HCT116 (cell line): ENCODE data around the gene RPL13A. TPM values are rescaled to one million over a fixed set of nuclear protein-coding genes. Genes with fewer than 3 reads are reported as not detected.

Experiments used
- ATAC-seq: fragments of 200-7000 bp; cut with Tn5 transposase; 2 replicates; pipeline ENCODE4 v1.9.1; 2020; ENCODE audit warnings: mild to moderate bottlenecking, moderate library complexity
- BruUV-seq: library from RNA; stranded (reverse); fragments of 400-500 nt; replicated peaks from 2 replicates; lab custom pipeline; 2021; lab: Mats Ljungman, UMichigan
- CTCF ChIA-PET: fragments of 300-600 bp; sonication (Branson Sonifier 250); formaldehyde crosslinking; loops from one replicate; lab custom pipeline; 2021; ENCODE audit warnings: antibody characterized with exemption; lab: Charles Lee
- POLR2A ChIA-PET: fragments of 300-600, 350-600 bp; sonication (Branson Sonifier 250); formaldehyde crosslinking; loops from one replicate; lab custom pipeline; 2021; ENCODE audit warnings: antibody characterized with exemption; lab: Charles Lee
- RAD21 ChIA-PET, 2 experiments: fragments of 300-600 bp; sonication (Branson Sonifier 250); formaldehyde crosslinking; loops; one replicate each; lab custom pipeline; 2023; ENCODE audit warnings: low total read pairs in 2 of 2; ENCODE audit not compliant: uncharacterized antibody in 2 of 2, unreplicated experiment in 2 of 2, low non-redundant PET in 1 of 2; lab: Charles Lee
- DNase-seq: peaks from one replicate; pipeline ENCODE4 v3.0.0-alpha.2; 2010; ENCODE audit warnings: low read depth, low spot score
- H2AFZ ChIP-seq: fragments of 200-600 bp; shearing (Covaris generic), sonication (generic); 2 replicates; pipeline ENCODE4 v1.6.1; 2017; ENCODE audit warnings: low read depth, mixed run types, mixed read lengths, antibody characterized with exemption, low read length; ENCODE audit not compliant: poor library complexity, severe bottlenecking
- H3K27ac ChIP-seq: 2 replicates; pipeline ENCODE4 v1.5.1; 2012; ENCODE audit warnings: low read depth, low read length
- H3K27me3 ChIP-seq: fragments of 200-600 bp; sonication (generic); 2 replicates; pipeline ENCODE4 v1.6.1; 2016; ENCODE audit warnings: mixed run types, low read length, mixed read lengths; ENCODE audit not compliant: insufficient read depth
- H3K36me3 ChIP-seq, 2 experiments: fragments of 200-500 bp in 1 of 2; fragments of 200-600 bp in 1 of 2; sonication (Bioruptor generic) in 1 of 2; sonication (generic) in 1 of 2; 2 replicates each; pipeline versions ENCODE4 v1.5.1 to v1.6.1; 2014 to 2016; ENCODE audit warnings: low read length in 2 of 2, inconsistent platforms in 1 of 2, mixed read lengths in 1 of 2, mixed run types in 1 of 2; ENCODE audit not compliant: insufficient read depth in 2 of 2, control insufficient read depth in 1 of 2
- H3K4me1 ChIP-seq, 2 experiments: fragments of 200-600 bp in 1 of 2; sonication (generic) in 1 of 2; 2 replicates each; pipeline versions ENCODE4 v1.5.1 to v1.6.1; 2012 to 2017; ENCODE audit warnings: low read length in 2 of 2, inconsistent platforms in 1 of 2, mild to moderate bottlenecking in 1 of 2, mixed read lengths in 1 of 2, mixed run types in 1 of 2, moderate library complexity in 1 of 2; ENCODE audit not compliant: insufficient read depth in 2 of 2, control insufficient read depth in 1 of 2
- H3K4me2 ChIP-seq: fragments of 200-600 bp; sonication (generic); 2 replicates; pipeline ENCODE4 v1.6.1; 2017; ENCODE audit warnings: mixed run types, low read length, mixed read lengths
- H3K4me3 ChIP-seq, 2 experiments: fragments of 200-600 bp in 1 of 2; sonication (generic) in 1 of 2; replicated peaks in 1 of 2; 2 replicates each; pipeline ENCODE4 v1.5.1; 2011 to 2016; ENCODE audit warnings: low read length in 2 of 2, control low read depth in 1 of 2, low read depth in 1 of 2, mild to moderate bottlenecking in 1 of 2, mixed read lengths in 1 of 2, mixed run types in 1 of 2
- H3K79me2 ChIP-seq: fragments of 200-600 bp; sonication (generic); 2 replicates; pipeline ENCODE4 v1.6.1; 2017; ENCODE audit warnings: mild to moderate bottlenecking, mixed run types, low read length, moderate library complexity, mixed read lengths; ENCODE audit not compliant: insufficient read depth
- H3K9ac ChIP-seq: fragments of 200-600 bp; sonication (generic); 2 replicates; pipeline ENCODE4 v1.6.1; 2016; ENCODE audit warnings: low read length, mixed read lengths
- H3K9me2 ChIP-seq: fragments of 200-600 bp; sonication (generic), shearing (Covaris generic); 2 replicates; pipeline ENCODE4 v1.6.1; 2017; ENCODE audit warnings: mixed run types, mild to moderate bottlenecking, moderate library complexity; ENCODE audit not compliant: insufficient read depth
- H3K9me3 ChIP-seq, 2 experiments: fragments of 200-500 bp in 1 of 2; fragments of 200-600 bp in 1 of 2; sonication (Bioruptor generic) in 1 of 2; sonication (generic) in 1 of 2; 2 replicates each; pipeline ENCODE4 v1.6.1; 2014 to 2017; ENCODE audit warnings: low read length in 2 of 2, mixed read lengths in 2 of 2, inconsistent platforms in 1 of 2, low read depth in 1 of 2, mild to moderate bottlenecking in 1 of 2, mixed run types in 1 of 2, moderate library complexity in 1 of 2; ENCODE audit not compliant: control insufficient read depth in 1 of 2, insufficient read depth in 1 of 2
- H4K20me1 ChIP-seq: fragments of 200-600 bp; sonication (generic), shearing (Covaris generic); 2 replicates; pipeline ENCODE4 v1.6.1; 2017; ENCODE audit warnings: mixed run types, mild to moderate bottlenecking, moderate library complexity; ENCODE audit not compliant: insufficient read depth
- CBX3 ChIP-seq: IDR thresholded peaks from 2 replicates; pipeline ENCODE4 v1.6.1; 2012; ENCODE audit warnings: low read depth
- CEBPB ChIP-seq: IDR thresholded peaks from 2 replicates; pipeline ENCODE4 v1.6.1; 2012; ENCODE audit warnings: low read depth
- EGR1 ChIP-seq: IDR thresholded peaks from 2 replicates; pipeline ENCODE4 v1.6.1; 2012; ENCODE audit warnings: low read depth
- ELF1 ChIP-seq: IDR thresholded peaks from 2 replicates; pipeline ENCODE4 v1.6.1; 2012; ENCODE audit warnings: low read depth, borderline replicate concordance
- EZH2phosphoT487 ChIP-seq: fragments of 200-600 bp; IDR thresholded peaks from 2 replicates; pipeline ENCODE4 v1.6.1; 2018; ENCODE audit warnings: antibody characterized with exemption, borderline replicate concordance
- JUND ChIP-seq: IDR thresholded peaks from 2 replicates; pipeline ENCODE4 v1.6.1; 2012
- POLR2A ChIP-seq: IDR thresholded peaks from 2 replicates; pipeline ENCODE4 v1.7.0; 2011; ENCODE audit warnings: borderline replicate concordance; ENCODE audit not compliant: insufficient read depth, insufficient read length; ENCODE audit errors: extremely low read depth
- POLR2AphosphoS5 ChIP-seq: IDR thresholded peaks from 2 replicates; pipeline ENCODE4 v1.6.1; 2011; ENCODE audit warnings: mild to moderate bottlenecking, low read depth, low read length, moderate library complexity
- RAD21 ChIP-seq: IDR thresholded peaks from 2 replicates; pipeline ENCODE4 v1.6.1; 2012; ENCODE audit warnings: low read depth, mild to moderate bottlenecking
- SIN3A ChIP-seq: IDR thresholded peaks from 2 replicates; pipeline ENCODE4 v1.6.1; 2012; ENCODE audit warnings: low read depth
- SP1 ChIP-seq: IDR thresholded peaks from 2 replicates; pipeline ENCODE4 v1.6.1; 2012; ENCODE audit warnings: low read depth
- SRF ChIP-seq: IDR thresholded peaks from 2 replicates; pipeline ENCODE4 v1.6.1; 2012; ENCODE audit warnings: low read depth
- TCF7L2 ChIP-seq: IDR thresholded peaks from 2 replicates; pipeline ENCODE4 v1.7.0; 2011; ENCODE audit warnings: borderline replicate concordance, inconsistent platforms; ENCODE audit not compliant: insufficient read depth, insufficient read length; ENCODE audit errors: extremely low read depth
- ZFX ChIP-seq: fragments of 450-650 bp; IDR thresholded peaks from 2 replicates; pipeline ENCODE4 v1.6.1; 2017
- ZNF274 ChIP-seq: fragments of 200-500 bp; sonication (Bioruptor generic); IDR thresholded peaks from 2 replicates; pipeline ENCODE4 v1.6.1; 2014; ENCODE audit warnings: mild to moderate bottlenecking, low read depth, low read length, inconsistent platforms
- intact Hi-C: fragments of 100-400 bp; cut with micrococcal nuclease; formaldehyde crosslinking; loops from 2 replicates; pipeline ENCODE4 v1.10.0; 2022
- total RNA-seq: library from RNA; stranded (reverse); gene quantifications from one replicate; pipeline ENCODE4 v1.2.1, GENCODE V29; 2021; ENCODE audit not compliant: unreplicated experiment
- TF ChIP-seq, protein P1 (sequence below): IDR thresholded peaks from 2 replicates; pipeline ENCODE4 v1.6.1; 2012
- TF ChIP-seq, protein P2 (sequence below): IDR thresholded peaks from 2 replicates; pipeline ENCODE4 v1.6.1; 2012; ENCODE audit warnings: low read depth
- TF ChIP-seq, protein P3 (sequence below): IDR thresholded peaks from 2 replicates; pipeline ENCODE4 v1.6.1; 2012
- TF ChIP-seq, protein P4 (sequence below): IDR thresholded peaks from 2 replicates; pipeline ENCODE4 v1.6.1; 2011; ENCODE audit warnings: mild to moderate bottlenecking, low read length, moderate library complexity; ENCODE audit not compliant: insufficient replicate concordance; ENCODE audit errors: extremely low read depth
- TF ChIP-seq, protein P5 (sequence below), 3 experiments: fragments of 200-600 bp in 1 of 3; sonication (generic) in 1 of 3; IDR thresholded peaks in 2 of 3; conservative IDR thresholded peaks in 1 of 3; 2 replicates each; pipeline ENCODE4 v1.5.1; 2012 to 2017; ENCODE audit warnings: low read depth in 2 of 3, low read length in 2 of 3, antibody characterized with exemption in 1 of 3, borderline replicate concordance in 1 of 3, control low read depth in 1 of 3, mild to moderate bottlenecking in 1 of 3, mixed read lengths in 1 of 3, mixed run types in 1 of 3, moderate library complexity in 1 of 3; ENCODE audit not compliant: insufficient read depth in 1 of 3

The RPL13A gene
- total RNA-seq, 1 experiment from 2014 or later: 3,719 TPM

DNA sequence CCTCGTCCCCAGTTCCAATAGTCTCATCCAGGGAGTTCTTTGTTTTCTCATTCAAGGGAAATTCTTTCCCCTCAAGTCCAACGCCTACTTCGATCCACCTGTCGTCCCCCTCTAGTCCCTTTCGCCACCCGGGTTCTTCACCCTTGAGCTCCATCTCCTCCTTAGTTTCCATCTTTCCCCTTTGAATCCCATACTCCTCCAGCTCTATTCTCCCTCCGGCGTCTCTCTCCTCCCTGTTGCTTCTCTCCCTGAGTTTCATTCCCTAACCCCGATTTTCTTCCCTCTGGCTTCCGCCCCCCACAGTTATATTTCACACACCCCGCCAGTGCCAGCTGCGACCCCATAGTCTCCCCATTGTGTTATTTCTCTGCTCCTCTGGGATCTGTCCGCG, 45.5 kb upstream of the RPL13A start:
- Histone ChIP-seq H4K20me1 (no peaks in the 10 kb centered on the region), H3K79me2 (no peaks in the 10 kb centered on the region), H3K36me3 (peaks cover 4 to 5% of the 10 kb centered on the region in 2 experiments; a peak in 2 of 4 replicates), H3K4me2 (peak overlapping the region; percentile 98), H3K4me3 (peak overlapping the region in 1 of 2 experiments; percentile 80; a peak in 2 of 4 replicates), H3K27ac (peak overlapping the region; percentile 92; the same call in 1 of the 2 replicates), H3K9me2 (no peaks in the 10 kb centered on the region), H2AFZ (peak overlapping the region; percentile 68), H3K9ac (peak overlapping the region; percentile 86; the same call in 1 of the 2 replicates), H3K9me3 (no peaks in the 10 kb centered on the region), H3K27me3 (peaks cover 21% of the 10 kb centered on the region), H3K4me1 (peaks cover 7 to 31% of the 10 kb centered on the region in 2 experiments; a peak in 3 of 4 replicates)
- intact Hi-C loops: loop anchor here (2.0 kb wide), 1 partner anchor 217 kb away; no protein-coding TSS in a partner anchor
- RAD21 ChIA-PET: interaction anchor here in 1 of 2 experiments (1.1 kb wide), 1 partner anchor 16 kb away, joined by 3 read pairs; no protein-coding TSS in a partner anchor
- ATAC-seq (no peak), DNase-seq (no peak)
- no TSS peak for BruUV-seq
- CTCF ChIA-PET: interaction anchor here (0.6 to 1.5 kb wide), 4 partner anchors 10 to 80 kb away, joined by 3 to 9 read pairs (median 3); partner anchors contain the start of genes PIH1D1 and TEAD2
- POLR2A ChIA-PET: interaction anchor here (1.2 kb wide), 1 partner anchor 38 kb away, joined by 3 read pairs; no protein-coding TSS in a partner anchor
- TF ChIP-seq JUND: no peak
- TF ChIP-seq ZNF274: no peak
- no peak for TF ChIP-seq RAD21
- TF ChIP-seq ELF1: no peak
- no peak for TF ChIP-seq CBX3
- TF ChIP-seq SRF: no peak
- TF ChIP-seq EGR1: no peak
- no peak for TF ChIP-seq POLR2AphosphoS5
- TF ChIP-seq TCF7L2: no peak
- TF ChIP-seq SP1: no peak
- no peak for TF ChIP-seq POLR2A
- TF ChIP-seq, protein P1, sequence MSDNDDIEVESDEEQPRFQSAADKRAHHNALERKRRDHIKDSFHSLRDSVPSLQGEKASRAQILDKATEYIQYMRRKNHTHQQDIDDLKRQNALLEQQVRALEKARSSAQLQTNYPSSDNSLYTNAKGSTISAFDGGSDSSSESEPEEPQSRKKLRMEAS: no peak
- TF ChIP-seq ZFX: no peak
- TF ChIP-seq, protein P2, sequence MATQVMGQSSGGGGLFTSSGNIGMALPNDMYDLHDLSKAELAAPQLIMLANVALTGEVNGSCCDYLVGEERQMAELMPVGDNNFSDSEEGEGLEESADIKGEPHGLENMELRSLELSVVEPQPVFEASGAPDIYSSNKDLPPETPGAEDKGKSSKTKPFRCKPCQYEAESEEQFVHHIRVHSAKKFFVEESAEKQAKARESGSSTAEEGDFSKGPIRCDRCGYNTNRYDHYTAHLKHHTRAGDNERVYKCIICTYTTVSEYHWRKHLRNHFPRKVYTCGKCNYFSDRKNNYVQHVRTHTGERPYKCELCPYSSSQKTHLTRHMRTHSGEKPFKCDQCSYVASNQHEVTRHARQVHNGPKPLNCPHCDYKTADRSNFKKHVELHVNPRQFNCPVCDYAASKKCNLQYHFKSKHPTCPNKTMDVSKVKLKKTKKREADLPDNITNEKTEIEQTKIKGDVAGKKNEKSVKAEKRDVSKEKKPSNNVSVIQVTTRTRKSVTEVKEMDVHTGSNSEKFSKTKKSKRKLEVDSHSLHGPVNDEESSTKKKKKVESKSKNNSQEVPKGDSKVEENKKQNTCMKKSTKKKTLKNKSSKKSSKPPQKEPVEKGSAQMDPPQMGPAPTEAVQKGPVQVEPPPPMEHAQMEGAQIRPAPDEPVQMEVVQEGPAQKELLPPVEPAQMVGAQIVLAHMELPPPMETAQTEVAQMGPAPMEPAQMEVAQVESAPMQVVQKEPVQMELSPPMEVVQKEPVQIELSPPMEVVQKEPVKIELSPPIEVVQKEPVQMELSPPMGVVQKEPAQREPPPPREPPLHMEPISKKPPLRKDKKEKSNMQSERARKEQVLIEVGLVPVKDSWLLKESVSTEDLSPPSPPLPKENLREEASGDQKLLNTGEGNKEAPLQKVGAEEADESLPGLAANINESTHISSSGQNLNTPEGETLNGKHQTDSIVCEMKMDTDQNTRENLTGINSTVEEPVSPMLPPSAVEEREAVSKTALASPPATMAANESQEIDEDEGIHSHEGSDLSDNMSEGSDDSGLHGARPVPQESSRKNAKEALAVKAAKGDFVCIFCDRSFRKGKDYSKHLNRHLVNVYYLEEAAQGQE: no peak
- TF ChIP-seq, protein P3, sequence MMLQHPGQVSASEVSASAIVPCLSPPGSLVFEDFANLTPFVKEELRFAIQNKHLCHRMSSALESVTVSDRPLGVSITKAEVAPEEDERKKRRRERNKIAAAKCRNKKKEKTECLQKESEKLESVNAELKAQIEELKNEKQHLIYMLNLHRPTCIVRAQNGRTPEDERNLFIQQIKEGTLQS: no peak
- TF ChIP-seq SIN3A: no peak
- TF ChIP-seq, protein P4, sequence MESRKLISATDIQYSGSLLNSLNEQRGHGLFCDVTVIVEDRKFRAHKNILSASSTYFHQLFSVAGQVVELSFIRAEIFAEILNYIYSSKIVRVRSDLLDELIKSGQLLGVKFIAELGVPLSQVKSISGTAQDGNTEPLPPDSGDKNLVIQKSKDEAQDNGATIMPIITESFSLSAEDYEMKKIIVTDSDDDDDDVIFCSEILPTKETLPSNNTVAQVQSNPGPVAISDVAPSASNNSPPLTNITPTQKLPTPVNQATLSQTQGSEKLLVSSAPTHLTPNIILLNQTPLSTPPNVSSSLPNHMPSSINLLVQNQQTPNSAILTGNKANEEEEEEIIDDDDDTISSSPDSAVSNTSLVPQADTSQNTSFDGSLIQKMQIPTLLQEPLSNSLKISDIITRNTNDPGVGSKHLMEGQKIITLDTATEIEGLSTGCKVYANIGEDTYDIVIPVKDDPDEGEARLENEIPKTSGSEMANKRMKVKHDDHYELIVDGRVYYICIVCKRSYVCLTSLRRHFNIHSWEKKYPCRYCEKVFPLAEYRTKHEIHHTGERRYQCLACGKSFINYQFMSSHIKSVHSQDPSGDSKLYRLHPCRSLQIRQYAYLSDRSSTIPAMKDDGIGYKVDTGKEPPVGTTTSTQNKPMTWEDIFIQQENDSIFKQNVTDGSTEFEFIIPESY: no peak
- TF ChIP-seq, protein P5, sequence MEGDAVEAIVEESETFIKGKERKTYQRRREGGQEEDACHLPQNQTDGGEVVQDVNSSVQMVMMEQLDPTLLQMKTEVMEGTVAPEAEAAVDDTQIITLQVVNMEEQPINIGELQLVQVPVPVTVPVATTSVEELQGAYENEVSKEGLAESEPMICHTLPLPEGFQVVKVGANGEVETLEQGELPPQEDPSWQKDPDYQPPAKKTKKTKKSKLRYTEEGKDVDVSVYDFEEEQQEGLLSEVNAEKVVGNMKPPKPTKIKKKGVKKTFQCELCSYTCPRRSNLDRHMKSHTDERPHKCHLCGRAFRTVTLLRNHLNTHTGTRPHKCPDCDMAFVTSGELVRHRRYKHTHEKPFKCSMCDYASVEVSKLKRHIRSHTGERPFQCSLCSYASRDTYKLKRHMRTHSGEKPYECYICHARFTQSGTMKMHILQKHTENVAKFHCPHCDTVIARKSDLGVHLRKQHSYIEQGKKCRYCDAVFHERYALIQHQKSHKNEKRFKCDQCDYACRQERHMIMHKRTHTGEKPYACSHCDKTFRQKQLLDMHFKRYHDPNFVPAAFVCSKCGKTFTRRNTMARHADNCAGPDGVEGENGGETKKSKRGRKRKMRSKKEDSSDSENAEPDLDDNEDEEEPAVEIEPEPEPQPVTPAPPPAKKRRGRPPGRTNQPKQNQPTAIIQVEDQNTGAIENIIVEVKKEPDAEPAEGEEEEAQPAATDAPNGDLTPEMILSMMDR (IDR thresholded peaks at IDR 0.05 in 2 of 3, conservative IDR thresholded peaks at IDR 0.05 in 1 of 3; ENCODE audit: borderline replicate concordance in 1 of 3, insufficient read depth in 1 of 3, low read depth in 2 of 3, low read length in 2 of 3): no peak
- TF ChIP-seq CEBPB: no peak
- TF ChIP-seq EZH2phosphoT487: no peak
